Upper lobe of left lung (tissue), 4 donors: Measurements from ENCODE around the gene TASP1.

Experiments
- EP300 ChIP-seq, 4 donors: sonication (generic); formaldehyde crosslinking; IDR thresholded peaks; one replicate each; pipeline ENCODE4 v1.5.1; 2017; ENCODE audit warnings: antibody characterized with exemption in 4 of 4, control low read depth in 2 of 4
- POLR2A ChIP-seq, 4 donors: fragments of 450-650 bp; IDR thresholded peaks; one replicate each; pipeline ENCODE4 v1.5.1; 2016 to 2017; ENCODE audit warnings: antibody characterized with exemption in 4 of 4, mild to moderate bottlenecking in 2 of 4
- POLR2AphosphoS5 ChIP-seq, 2 donors: sonication (generic); formaldehyde crosslinking; IDR thresholded peaks; one replicate each; pipeline ENCODE4 v1.5.1; 2017; ENCODE audit warnings: antibody characterized with exemption in 2 of 2
- TF ChIP-seq, protein P1 (sequence below), 6 experiments: fragments of 450-650 bp in 4 of 6; fragments of 200-600 bp in 2 of 6; sonication (generic) in 2 of 6; IDR thresholded peaks; one replicate each; pipeline ENCODE4 v1.5.1; 2016 to 2019; ENCODE audit warnings: antibody characterized with exemption in 6 of 6

DNA sequence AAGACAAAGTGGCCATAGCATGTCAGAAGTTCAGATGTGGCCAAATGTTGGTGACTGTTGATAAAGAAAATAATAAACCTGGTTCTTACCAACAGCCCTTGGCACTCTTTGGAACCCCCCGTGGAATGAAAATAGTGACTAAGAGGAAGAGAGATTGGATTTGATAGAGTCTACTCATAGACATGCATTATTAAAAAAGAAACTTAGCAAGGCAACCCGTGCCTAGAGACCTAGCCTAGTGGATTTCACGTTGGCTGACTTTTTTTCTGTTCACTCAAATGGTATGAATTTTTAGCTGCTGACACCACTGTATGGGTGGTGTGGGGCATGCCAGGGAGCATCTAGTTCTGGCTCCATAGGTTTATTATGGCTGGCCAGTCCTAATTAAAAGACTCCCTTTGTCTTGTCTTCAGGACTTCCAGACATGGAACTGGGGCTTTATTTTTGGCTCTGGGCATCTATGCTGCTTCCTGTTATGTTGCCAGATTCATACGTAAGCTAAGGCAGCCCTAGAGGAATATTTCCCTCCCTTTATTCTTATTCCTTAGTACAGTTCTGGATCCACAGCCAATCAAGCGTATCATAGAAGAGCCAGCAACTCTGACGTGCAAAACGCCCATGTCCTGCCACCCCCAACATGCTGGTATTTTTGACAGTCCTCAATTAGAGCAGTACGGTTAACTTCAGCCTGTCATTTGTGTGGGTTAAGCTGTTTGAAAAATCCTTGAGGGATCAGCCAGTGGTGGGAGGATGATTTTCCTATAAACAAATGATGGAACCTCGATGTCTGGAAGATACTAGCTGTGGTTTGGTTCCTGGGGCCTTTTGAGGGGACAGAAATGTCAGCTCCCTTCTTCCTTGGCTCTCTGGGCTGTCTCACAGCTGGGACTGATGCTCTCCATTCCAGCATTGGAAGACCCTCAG, 290.2 kb downstream of the TASP1 start:
- no peak for TF ChIP-seq POLR2A (IDR thresholded peaks at IDR 0.05)
- TF ChIP-seq, protein P1, sequence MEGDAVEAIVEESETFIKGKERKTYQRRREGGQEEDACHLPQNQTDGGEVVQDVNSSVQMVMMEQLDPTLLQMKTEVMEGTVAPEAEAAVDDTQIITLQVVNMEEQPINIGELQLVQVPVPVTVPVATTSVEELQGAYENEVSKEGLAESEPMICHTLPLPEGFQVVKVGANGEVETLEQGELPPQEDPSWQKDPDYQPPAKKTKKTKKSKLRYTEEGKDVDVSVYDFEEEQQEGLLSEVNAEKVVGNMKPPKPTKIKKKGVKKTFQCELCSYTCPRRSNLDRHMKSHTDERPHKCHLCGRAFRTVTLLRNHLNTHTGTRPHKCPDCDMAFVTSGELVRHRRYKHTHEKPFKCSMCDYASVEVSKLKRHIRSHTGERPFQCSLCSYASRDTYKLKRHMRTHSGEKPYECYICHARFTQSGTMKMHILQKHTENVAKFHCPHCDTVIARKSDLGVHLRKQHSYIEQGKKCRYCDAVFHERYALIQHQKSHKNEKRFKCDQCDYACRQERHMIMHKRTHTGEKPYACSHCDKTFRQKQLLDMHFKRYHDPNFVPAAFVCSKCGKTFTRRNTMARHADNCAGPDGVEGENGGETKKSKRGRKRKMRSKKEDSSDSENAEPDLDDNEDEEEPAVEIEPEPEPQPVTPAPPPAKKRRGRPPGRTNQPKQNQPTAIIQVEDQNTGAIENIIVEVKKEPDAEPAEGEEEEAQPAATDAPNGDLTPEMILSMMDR (IDR thresholded peaks at IDR 0.05): no peak
- TF ChIP-seq EP300 (IDR thresholded peaks at IDR 0.05): no peak
- no peak for TF ChIP-seq POLR2AphosphoS5 (IDR thresholded peaks at IDR 0.05)
